B cell (primary cell): Measurements from ENCODE around the gene MYZAP. TPM values are rescaled to one million over a fixed set of nuclear protein-coding genes. Genes with fewer than 3 reads are reported as not detected.

Experiments
- ATAC-seq: fragments of 200-7000 bp; cut with Tn5 transposase; one replicate; pipeline ENCODE4 v1.10.0; 2021; ENCODE audit warnings: low read depth, mild to moderate bottlenecking, moderate number of reproducible peaks, moderate library complexity
- CTCF ChIA-PET: fragments of 350-600 bp; sonication (Branson Sonifier 250); formaldehyde crosslinking; loops from one replicate; lab custom pipeline; 2021; ENCODE audit warnings: antibody characterized with exemption, inconsistent platforms; lab: Charles Lee
- POLR2A ChIA-PET: fragments of 350-600 bp; sonication (Branson Sonifier 250); formaldehyde crosslinking; loops from one replicate; lab custom pipeline; 2021; ENCODE audit warnings: antibody characterized with exemption; lab: Charles Lee
- DNase-seq: peaks from one replicate; pipeline ENCODE4 v3.0.0; 2013
- H2AFZ ChIP-seq: 2 replicates; pipeline ENCODE4 v1.6.1; 2012; ENCODE audit warnings: mild to moderate bottlenecking, low read depth, low read length; ENCODE audit not compliant: insufficient read depth, poor library complexity, severe bottlenecking
- H3K27ac ChIP-seq, 2 donors: 1 replicate in 1 of 2; 2 replicates in 1 of 2; pipeline ENCODE4 v1.5.1; 2012 to 2013; ENCODE audit warnings: low read length in 2 of 2, mild to moderate bottlenecking in 2 of 2, moderate library complexity in 1 of 2
- H3K27me3 ChIP-seq, 4 experiments: fragments of 200-600 bp in 1 of 4; sonication (generic) in 1 of 4; replicated peaks in 1 of 4; 1 replicate in 2 of 4; 2 replicates in 2 of 4; pipeline versions ENCODE4 v1.6.1 to v1.7.0; 2013 to 2016; ENCODE audit warnings: low read length in 3 of 4, mild to moderate bottlenecking in 2 of 4, mixed read lengths in 1 of 4, moderate library complexity in 1 of 4; ENCODE audit not compliant: insufficient read depth in 4 of 4, control insufficient read depth in 3 of 4; ENCODE audit errors: control extremely low read depth in 1 of 4
- H3K36me3 ChIP-seq, 2 experiments: replicated peaks in 1 of 2; 1 replicate in 1 of 2; 2 replicates in 1 of 2; pipeline versions ENCODE4 v1.6.1 to v1.7.1; 2013; ENCODE audit warnings: low read length in 1 of 2; ENCODE audit not compliant: insufficient read depth in 2 of 2, control insufficient read depth in 1 of 2; ENCODE audit errors: control extremely low read depth in 1 of 2, extremely low read depth in 1 of 2
- H3K4me1 ChIP-seq, 2 donors: fragments of 200-600 bp in 1 of 2; sonication (generic) in 1 of 2; 1 replicate in 1 of 2; 2 replicates in 1 of 2; pipeline versions ENCODE4 v1.5.1 to v1.6.1; 2013 to 2017; ENCODE audit warnings: low read length in 2 of 2; ENCODE audit not compliant: control insufficient read depth in 2 of 2, insufficient read depth in 2 of 2
- H3K4me2 ChIP-seq: replicated peaks from 2 replicates; pipeline ENCODE3; 2012; ENCODE audit warnings: mild to moderate bottlenecking, low read depth, low read length; ENCODE audit not compliant: poor library complexity, severe bottlenecking
- H3K4me3 ChIP-seq, 5 experiments: fragments of 200-600 bp in 1 of 5; sonication (generic) in 1 of 5; 1 replicate in 3 of 5; 2 replicates in 2 of 5; pipeline versions ENCODE4 v1.5.1 to v1.7.0; 2011 to 2016; ENCODE audit warnings: low read length in 4 of 5, mild to moderate bottlenecking in 4 of 5, low read depth in 2 of 5, control low read depth in 1 of 5, moderate library complexity in 1 of 5; ENCODE audit not compliant: insufficient read depth in 1 of 5; ENCODE audit errors: control extremely low read depth in 1 of 5, extremely low read depth in 1 of 5
- H3K79me2 ChIP-seq: fragments of 200-600 bp; sonication (generic); one replicate; pipeline ENCODE4 v1.6.0; 2016; ENCODE audit warnings: low read length; ENCODE audit not compliant: control insufficient read depth, insufficient read depth
- H3K9ac ChIP-seq: fragments of 200-600 bp; sonication (generic); 2 replicates; pipeline ENCODE4 v1.6.1; 2017; ENCODE audit warnings: mild to moderate bottlenecking, low read length, moderate library complexity
- H3K9me3 ChIP-seq, 3 donors: one replicate each; pipeline versions ENCODE4 v1.6.1 to v1.7.1; 2013; ENCODE audit warnings: low read length in 2 of 3; ENCODE audit not compliant: control insufficient read depth in 2 of 3, insufficient read depth in 1 of 3; ENCODE audit errors: control extremely low read depth in 1 of 3
- H4K20me1 ChIP-seq: 2 replicates; pipeline ENCODE4 v1.6.0; 2012; ENCODE audit warnings: mild to moderate bottlenecking, low read length; ENCODE audit not compliant: insufficient read depth, control insufficient read depth, poor library complexity, severe bottlenecking
- H3K27ac Mint-ChIP-seq: one replicate; pipeline ENCODE4 v1.8.0; 2021; ENCODE audit warnings: mixed read lengths
- H3K27me3 Mint-ChIP-seq: one replicate; pipeline ENCODE4 v1.8.0; 2021; ENCODE audit warnings: mixed read lengths
- H3K4me1 Mint-ChIP-seq: one replicate; pipeline ENCODE4 v1.8.0; 2021; ENCODE audit warnings: mixed read lengths
- H3K4me3 Mint-ChIP-seq: one replicate; pipeline ENCODE4 v1.8.0; 2021; ENCODE audit warnings: mixed read lengths
- H3K9me3 Mint-ChIP-seq: one replicate; pipeline ENCODE4 v1.8.0; 2022; ENCODE audit warnings: mixed read lengths; ENCODE audit not compliant: insufficient read depth
- EZH2 ChIP-seq: IDR thresholded peaks from 2 replicates; pipeline ENCODE4 v1.6.1; 2012; ENCODE audit warnings: borderline replicate concordance, low read depth, mild to moderate bottlenecking, moderate library complexity, low read length; ENCODE audit not compliant: insufficient read depth, poor library complexity, severe bottlenecking
- WGBS: methylation state at CpG from one replicate; pipeline ENCODE4 v1.1.5; 2013; ENCODE audit warnings: missing lambda C conversion rate; ENCODE audit not compliant: insufficient coverage; 5-methylcytosine and 5-hydroxymethylcytosine counted together
- intact Hi-C: fragments of 100-400 bp; cut with micrococcal nuclease; formaldehyde crosslinking; loops from one replicate; pipeline ENCODE4 v1.10.0; 2022
- polyA plus RNA-seq: library from polyadenylated mRNA; depleted of rRNA; stranded (reverse); fragments of >200 nt; gene quantifications from 2 replicates; pipeline ENCODE4 v1.2.3, GENCODE V29; 2012
- total RNA-seq, 2 donors: library from RNA; stranded (reverse); fragments of 120-200 nt in 1 of 2; gene quantifications; 1 replicate in 1 of 2; 2 replicates in 1 of 2; pipeline versions ENCODE4 v1.2.3 to v1.2.4, GENCODE V29; 2013 to 2022
- TF ChIP-seq, protein P1 (sequence below): fragments of 200-600 bp; IDR thresholded peaks from one replicate; pipeline ENCODE4 v1.8.0; 2022; ENCODE audit warnings: antibody characterized with exemption, mild to moderate bottlenecking

MYZAP gene
- total and polyA plus RNA-seq, 2 donors (not counting 1 experiment from before 2014, with no cell fraction given), result 1.0 to 2.8 TPM

DNA sequence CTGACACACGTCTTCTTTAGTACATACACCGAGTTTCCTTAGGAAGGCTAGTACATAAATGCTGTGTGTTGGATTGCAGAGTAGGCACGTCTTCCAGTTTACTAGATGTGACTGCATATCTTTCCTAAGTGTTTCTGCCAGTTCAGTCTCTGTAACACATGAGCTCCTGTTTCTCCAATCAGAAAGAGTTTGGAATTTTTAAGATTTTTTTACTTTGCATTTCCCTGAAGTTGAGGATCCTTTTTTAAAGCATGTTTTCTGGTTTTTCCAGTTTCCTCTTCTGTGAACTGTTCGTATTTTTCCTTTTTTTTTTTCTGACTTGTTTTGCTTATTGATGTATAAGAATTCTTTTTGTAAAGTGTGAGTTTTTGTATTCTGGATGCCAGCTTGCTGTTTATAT is 107.3 kb downstream of the MYZAP start:
- 100% methylated on average over 1 of the region's 4 CpGs for WGBS
- CTCF ChIA-PET, result no interaction called here
- intact Hi-C loops, result no loop called here
- Histone ChIP-seq H3K36me3 (no peaks in the 10 kb centered on the region), H3K27ac (no peak overlapping the region), H3K27me3 (peaks cover 0 to 13% (median 6%) of the 10 kb centered on the region in 4 experiments), H3K9ac (no peak overlapping the region), H3K4me3 (no peak overlapping the region), H3K4me1 (no peaks in the 10 kb centered on the region), H3K9me3 (peaks cover 0 to 1% (median 0%) of the 10 kb centered on the region in 3 donors), H2AFZ (no peak overlapping the region), H3K4me2 (no peak overlapping the region), H4K20me1 (no peaks in the 10 kb centered on the region), H3K79me2 (no peaks in the 10 kb centered on the region)
- Mint-ChIP-seq H3K4me1 (no peaks in the 10 kb centered on the region), H3K27me3 (peaks cover 70% of the 10 kb centered on the region), H3K9me3 (no peaks in the 10 kb centered on the region), H3K27ac (no peak overlapping the region), H3K4me3 (no peak overlapping the region)
- DNase-seq, result no peak
- no peak for ATAC-seq
- POLR2A ChIA-PET, result no interaction called here
- TF ChIP-seq, protein P1, sequence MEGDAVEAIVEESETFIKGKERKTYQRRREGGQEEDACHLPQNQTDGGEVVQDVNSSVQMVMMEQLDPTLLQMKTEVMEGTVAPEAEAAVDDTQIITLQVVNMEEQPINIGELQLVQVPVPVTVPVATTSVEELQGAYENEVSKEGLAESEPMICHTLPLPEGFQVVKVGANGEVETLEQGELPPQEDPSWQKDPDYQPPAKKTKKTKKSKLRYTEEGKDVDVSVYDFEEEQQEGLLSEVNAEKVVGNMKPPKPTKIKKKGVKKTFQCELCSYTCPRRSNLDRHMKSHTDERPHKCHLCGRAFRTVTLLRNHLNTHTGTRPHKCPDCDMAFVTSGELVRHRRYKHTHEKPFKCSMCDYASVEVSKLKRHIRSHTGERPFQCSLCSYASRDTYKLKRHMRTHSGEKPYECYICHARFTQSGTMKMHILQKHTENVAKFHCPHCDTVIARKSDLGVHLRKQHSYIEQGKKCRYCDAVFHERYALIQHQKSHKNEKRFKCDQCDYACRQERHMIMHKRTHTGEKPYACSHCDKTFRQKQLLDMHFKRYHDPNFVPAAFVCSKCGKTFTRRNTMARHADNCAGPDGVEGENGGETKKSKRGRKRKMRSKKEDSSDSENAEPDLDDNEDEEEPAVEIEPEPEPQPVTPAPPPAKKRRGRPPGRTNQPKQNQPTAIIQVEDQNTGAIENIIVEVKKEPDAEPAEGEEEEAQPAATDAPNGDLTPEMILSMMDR, result no peak
- no peak for TF ChIP-seq EZH2

DNA sequence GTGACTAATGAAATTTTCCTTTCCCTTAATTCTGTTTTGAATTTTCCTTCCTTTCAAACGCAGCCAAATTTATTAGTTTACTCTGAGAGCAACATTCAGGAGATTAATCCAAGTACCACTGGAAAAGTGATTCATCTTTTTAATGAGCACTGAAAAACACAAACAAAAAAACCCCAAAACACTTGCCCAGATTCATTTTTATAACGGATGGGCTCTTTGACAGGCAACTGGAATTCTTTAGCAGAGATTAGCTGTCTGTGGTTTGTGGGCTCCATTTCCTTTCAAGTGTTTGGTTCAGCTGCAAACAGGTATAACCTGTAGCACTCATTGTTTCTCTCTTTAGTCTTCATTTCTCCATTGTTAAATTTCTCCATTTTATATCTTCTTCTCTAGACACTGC is 111.7 kb downstream of the MYZAP start:
- no peak overlapping the region for H3K27ac Mint-ChIP-seq
- no peak overlapping the region for H3K4me3 ChIP-seq

More for the DNA sequence above, 111.7 kb downstream of the MYZAP start:
- Histone ChIP-seq H3K79me2 (peaks cover 24% of the 10 kb centered on the region), H3K27me3 (peaks cover 0 to 8% (median 5%) of the 10 kb centered on the region in 4 experiments), H4K20me1 (no peaks in the 10 kb centered on the region), H3K27ac (no peak overlapping the region), H3K4me2 (no peak overlapping the region), H3K36me3 (no peaks in the 10 kb centered on the region), H3K9ac (no peak overlapping the region), H3K9me3 (no peaks in the 10 kb centered on the region), H3K4me1 (peaks cover 17 to 19% of the 10 kb centered on the region in 2 donors), H2AFZ (no peak overlapping the region)
- ATAC-seq (no peak), DNase-seq (no peak)
- intact Hi-C loops, result loop anchor here (10.0 kb wide), 2 partner anchors 399 to 1339 kb away; partner anchors contain the start of gene TEX9
- no peak overlapping the region for H3K4me3 Mint-ChIP-seq
- ChIA-PET POLR2A (no interaction called here), CTCF (no interaction called here)
- no peaks in the 10 kb centered on the region for H3K9me3 Mint-ChIP-seq
- 17% methylated on average over 1 of the region's 2 CpGs for WGBS
- TF ChIP-seq, protein P1, result no peak
- TF ChIP-seq EZH2, result no peak
- H3K27me3 Mint-ChIP-seq, result peaks cover 36% of the 10 kb centered on the region
- peaks cover 22% of the 10 kb centered on the region for H3K4me1 Mint-ChIP-seq
